HCT116 (cell line): Measurements from ENCODE around the gene OTUD3. TPM values are rescaled to one million over a fixed set of nuclear protein-coding genes. Genes with fewer than 3 reads are reported as not detected.

Source experiments
- ATAC-seq: fragments of 200-7000 bp; cut with Tn5 transposase; 2 replicates; pipeline ENCODE4 v1.9.1; 2020; ENCODE audit warnings: mild to moderate bottlenecking, moderate library complexity
- BruUV-seq: library from RNA; stranded (reverse); fragments of 400-500 nt; replicated peaks from 2 replicates; lab custom pipeline; 2021; lab: Mats Ljungman, UMichigan
- CTCF ChIA-PET: fragments of 300-600 bp; sonication (Branson Sonifier 250); formaldehyde crosslinking; loops from one replicate; lab custom pipeline; 2021; ENCODE audit warnings: antibody characterized with exemption; lab: Charles Lee
- POLR2A ChIA-PET: fragments of 300-600, 350-600 bp; sonication (Branson Sonifier 250); formaldehyde crosslinking; loops from one replicate; lab custom pipeline; 2021; ENCODE audit warnings: antibody characterized with exemption; lab: Charles Lee
- RAD21 ChIA-PET, 2 experiments: fragments of 300-600 bp; sonication (Branson Sonifier 250); formaldehyde crosslinking; loops; one replicate each; lab custom pipeline; 2023; ENCODE audit warnings: low total read pairs in 2 of 2; ENCODE audit not compliant: uncharacterized antibody in 2 of 2, unreplicated experiment in 2 of 2, low non-redundant PET in 1 of 2; lab: Charles Lee
- DNase-seq: peaks from one replicate; pipeline ENCODE4 v3.0.0-alpha.2; 2010; ENCODE audit warnings: low read depth, low spot score
- H2AFZ ChIP-seq: fragments of 200-600 bp; shearing (Covaris generic), sonication (generic); 2 replicates; pipeline ENCODE4 v1.6.1; 2017; ENCODE audit warnings: low read depth, mixed run types, mixed read lengths, antibody characterized with exemption, low read length; ENCODE audit not compliant: poor library complexity, severe bottlenecking
- H3K27ac ChIP-seq: 2 replicates; pipeline ENCODE4 v1.5.1; 2012; ENCODE audit warnings: low read depth, low read length
- H3K27me3 ChIP-seq: fragments of 200-600 bp; sonication (generic); 2 replicates; pipeline ENCODE4 v1.6.1; 2016; ENCODE audit warnings: mixed run types, low read length, mixed read lengths; ENCODE audit not compliant: insufficient read depth
- H3K36me3 ChIP-seq, 2 experiments: fragments of 200-500 bp in 1 of 2; fragments of 200-600 bp in 1 of 2; sonication (Bioruptor generic) in 1 of 2; sonication (generic) in 1 of 2; 2 replicates each; pipeline versions ENCODE4 v1.5.1 to v1.6.1; 2014 to 2016; ENCODE audit warnings: low read length in 2 of 2, inconsistent platforms in 1 of 2, mixed read lengths in 1 of 2, mixed run types in 1 of 2; ENCODE audit not compliant: insufficient read depth in 2 of 2, control insufficient read depth in 1 of 2
- H3K4me1 ChIP-seq, 2 experiments: fragments of 200-600 bp in 1 of 2; sonication (generic) in 1 of 2; 2 replicates each; pipeline versions ENCODE4 v1.5.1 to v1.6.1; 2012 to 2017; ENCODE audit warnings: low read length in 2 of 2, inconsistent platforms in 1 of 2, mild to moderate bottlenecking in 1 of 2, mixed read lengths in 1 of 2, mixed run types in 1 of 2, moderate library complexity in 1 of 2; ENCODE audit not compliant: insufficient read depth in 2 of 2, control insufficient read depth in 1 of 2
- H3K4me2 ChIP-seq: fragments of 200-600 bp; sonication (generic); 2 replicates; pipeline ENCODE4 v1.6.1; 2017; ENCODE audit warnings: mixed run types, low read length, mixed read lengths
- H3K4me3 ChIP-seq, 2 experiments: fragments of 200-600 bp in 1 of 2; sonication (generic) in 1 of 2; replicated peaks in 1 of 2; 2 replicates each; pipeline ENCODE4 v1.5.1; 2011 to 2016; ENCODE audit warnings: low read length in 2 of 2, control low read depth in 1 of 2, low read depth in 1 of 2, mild to moderate bottlenecking in 1 of 2, mixed read lengths in 1 of 2, mixed run types in 1 of 2
- H3K79me2 ChIP-seq: fragments of 200-600 bp; sonication (generic); 2 replicates; pipeline ENCODE4 v1.6.1; 2017; ENCODE audit warnings: mild to moderate bottlenecking, mixed run types, low read length, moderate library complexity, mixed read lengths; ENCODE audit not compliant: insufficient read depth
- H3K9ac ChIP-seq: fragments of 200-600 bp; sonication (generic); 2 replicates; pipeline ENCODE4 v1.6.1; 2016; ENCODE audit warnings: low read length, mixed read lengths
- H3K9me2 ChIP-seq: fragments of 200-600 bp; sonication (generic), shearing (Covaris generic); 2 replicates; pipeline ENCODE4 v1.6.1; 2017; ENCODE audit warnings: mixed run types, mild to moderate bottlenecking, moderate library complexity; ENCODE audit not compliant: insufficient read depth
- H3K9me3 ChIP-seq, 2 experiments: fragments of 200-500 bp in 1 of 2; fragments of 200-600 bp in 1 of 2; sonication (Bioruptor generic) in 1 of 2; sonication (generic) in 1 of 2; 2 replicates each; pipeline ENCODE4 v1.6.1; 2014 to 2017; ENCODE audit warnings: low read length in 2 of 2, mixed read lengths in 2 of 2, inconsistent platforms in 1 of 2, low read depth in 1 of 2, mild to moderate bottlenecking in 1 of 2, mixed run types in 1 of 2, moderate library complexity in 1 of 2; ENCODE audit not compliant: control insufficient read depth in 1 of 2, insufficient read depth in 1 of 2
- H4K20me1 ChIP-seq: fragments of 200-600 bp; sonication (generic), shearing (Covaris generic); 2 replicates; pipeline ENCODE4 v1.6.1; 2017; ENCODE audit warnings: mixed run types, mild to moderate bottlenecking, moderate library complexity; ENCODE audit not compliant: insufficient read depth
- CEBPB ChIP-seq: IDR thresholded peaks from 2 replicates; pipeline ENCODE4 v1.6.1; 2012; ENCODE audit warnings: low read depth
- EGR1 ChIP-seq: IDR thresholded peaks from 2 replicates; pipeline ENCODE4 v1.6.1; 2012; ENCODE audit warnings: low read depth
- EZH2 ChIP-seq: fragments of 200-600 bp; sonication (generic); IDR thresholded peaks from 2 replicates; pipeline ENCODE4 v1.6.1; 2017; ENCODE audit warnings: antibody characterized with exemption, mixed run types
- FOSL1 ChIP-seq: IDR thresholded peaks from 2 replicates; pipeline ENCODE4 v1.6.1; 2012; ENCODE audit warnings: low read depth
- JUND ChIP-seq: IDR thresholded peaks from 2 replicates; pipeline ENCODE4 v1.6.1; 2012
- MAX ChIP-seq: IDR thresholded peaks from 2 replicates; pipeline ENCODE4 v1.6.1; 2012
- POLR2A ChIP-seq: IDR thresholded peaks from 2 replicates; pipeline ENCODE4 v1.7.0; 2011; ENCODE audit warnings: borderline replicate concordance; ENCODE audit not compliant: insufficient read depth, insufficient read length; ENCODE audit errors: extremely low read depth
- SP1 ChIP-seq: IDR thresholded peaks from 2 replicates; pipeline ENCODE4 v1.6.1; 2012; ENCODE audit warnings: low read depth
- TCF7L2 ChIP-seq: IDR thresholded peaks from 2 replicates; pipeline ENCODE4 v1.7.0; 2011; ENCODE audit warnings: borderline replicate concordance, inconsistent platforms; ENCODE audit not compliant: insufficient read depth, insufficient read length; ENCODE audit errors: extremely low read depth
- YY1 ChIP-seq: IDR thresholded peaks from 2 replicates; pipeline ENCODE4 v1.6.1; 2011; ENCODE audit warnings: low read length, low read depth, moderate library complexity, mild to moderate bottlenecking; ENCODE audit not compliant: insufficient replicate concordance; ENCODE audit errors: extremely low read depth
- intact Hi-C: fragments of 100-400 bp; cut with micrococcal nuclease; formaldehyde crosslinking; loops from 2 replicates; pipeline ENCODE4 v1.10.0; 2022
- total RNA-seq: library from RNA; stranded (reverse); gene quantifications from one replicate; pipeline ENCODE4 v1.2.1, GENCODE V29; 2021; ENCODE audit not compliant: unreplicated experiment
- TF ChIP-seq, protein P1 (sequence below), 3 experiments: fragments of 200-600 bp in 1 of 3; sonication (generic) in 1 of 3; IDR thresholded peaks in 2 of 3; conservative IDR thresholded peaks in 1 of 3; 2 replicates each; pipeline ENCODE4 v1.5.1; 2012 to 2017; ENCODE audit warnings: low read depth in 2 of 3, low read length in 2 of 3, antibody characterized with exemption in 1 of 3, borderline replicate concordance in 1 of 3, control low read depth in 1 of 3, mild to moderate bottlenecking in 1 of 3, mixed read lengths in 1 of 3, mixed run types in 1 of 3, moderate library complexity in 1 of 3; ENCODE audit not compliant: insufficient read depth in 1 of 3
- TF ChIP-seq, protein P2 (sequence below): IDR thresholded peaks from 2 replicates; pipeline ENCODE4 v1.6.1; 2012; ENCODE audit warnings: low read depth

The OTUD3 gene
- total RNA-seq, 1 experiment from 2014 or later = 15.0 TPM

DNA sequence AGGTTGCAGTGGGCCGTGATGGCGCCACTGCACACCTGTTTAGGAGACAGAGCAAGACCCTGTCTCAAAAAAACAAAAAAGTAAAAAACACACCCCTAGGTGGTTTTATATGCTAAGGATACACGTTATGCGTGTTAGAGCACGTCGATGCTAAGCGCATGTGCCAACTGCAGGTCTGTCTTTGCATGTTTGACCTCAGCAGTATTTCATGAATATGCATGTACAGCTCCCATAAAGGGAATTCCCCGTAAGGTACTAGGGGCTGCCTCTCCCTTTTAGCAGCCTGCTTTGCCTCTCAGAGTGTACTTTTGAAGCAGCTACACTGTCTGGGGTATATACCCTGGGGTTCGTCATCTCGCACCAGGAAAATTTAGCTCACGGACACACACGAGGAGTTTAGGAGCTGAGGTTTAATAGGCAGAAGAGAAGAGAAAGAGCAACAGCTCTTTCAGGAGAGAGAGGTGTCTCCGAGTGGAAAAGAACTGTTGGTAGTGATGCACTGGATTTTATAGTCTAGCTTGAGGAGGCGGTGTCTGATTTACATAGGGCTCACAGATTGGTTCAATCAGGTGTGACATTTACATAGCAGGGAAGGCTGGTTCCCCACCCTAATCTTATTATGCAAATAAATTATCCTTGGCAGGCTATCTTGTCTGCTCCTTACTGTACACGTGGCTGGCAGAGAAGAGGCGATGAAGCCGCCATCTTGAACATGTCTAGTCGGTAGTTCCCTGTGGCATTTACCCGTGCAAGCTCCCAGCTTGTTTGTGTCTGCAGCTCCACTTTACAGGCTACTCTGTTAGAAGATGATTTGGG is 4.2 kb upstream of the OTUD3 start:
- no peak overlapping the region for H3K4me3 ChIP-seq
- H4K20me1 ChIP-seq = no peaks in the 10 kb centered on the region
- RAD21 ChIA-PET = no interaction called here
- DNase-seq (no peak), ATAC-seq (no peak)
- H3K4me2 ChIP-seq = no peak overlapping the region
- TF ChIP-seq, protein P1, sequence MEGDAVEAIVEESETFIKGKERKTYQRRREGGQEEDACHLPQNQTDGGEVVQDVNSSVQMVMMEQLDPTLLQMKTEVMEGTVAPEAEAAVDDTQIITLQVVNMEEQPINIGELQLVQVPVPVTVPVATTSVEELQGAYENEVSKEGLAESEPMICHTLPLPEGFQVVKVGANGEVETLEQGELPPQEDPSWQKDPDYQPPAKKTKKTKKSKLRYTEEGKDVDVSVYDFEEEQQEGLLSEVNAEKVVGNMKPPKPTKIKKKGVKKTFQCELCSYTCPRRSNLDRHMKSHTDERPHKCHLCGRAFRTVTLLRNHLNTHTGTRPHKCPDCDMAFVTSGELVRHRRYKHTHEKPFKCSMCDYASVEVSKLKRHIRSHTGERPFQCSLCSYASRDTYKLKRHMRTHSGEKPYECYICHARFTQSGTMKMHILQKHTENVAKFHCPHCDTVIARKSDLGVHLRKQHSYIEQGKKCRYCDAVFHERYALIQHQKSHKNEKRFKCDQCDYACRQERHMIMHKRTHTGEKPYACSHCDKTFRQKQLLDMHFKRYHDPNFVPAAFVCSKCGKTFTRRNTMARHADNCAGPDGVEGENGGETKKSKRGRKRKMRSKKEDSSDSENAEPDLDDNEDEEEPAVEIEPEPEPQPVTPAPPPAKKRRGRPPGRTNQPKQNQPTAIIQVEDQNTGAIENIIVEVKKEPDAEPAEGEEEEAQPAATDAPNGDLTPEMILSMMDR (IDR thresholded peaks at IDR 0.05 in 2 of 3, conservative IDR thresholded peaks at IDR 0.05 in 1 of 3; ENCODE audit: borderline replicate concordance in 1 of 3, insufficient read depth in 1 of 3, low read depth in 2 of 3, low read length in 2 of 3) = no peak
- TF ChIP-seq JUND = no peak
- no peak for TF ChIP-seq EZH2
- TF ChIP-seq CEBPB = no peak
- TF ChIP-seq POLR2A = no peak
- no peak for TF ChIP-seq EGR1
- no peak for TF ChIP-seq YY1
- TF ChIP-seq FOSL1 = no peak
- TF ChIP-seq SP1 = no peak
- TF ChIP-seq TCF7L2 = no peak
- no peak for TF ChIP-seq MAX
- TF ChIP-seq, protein P2, sequence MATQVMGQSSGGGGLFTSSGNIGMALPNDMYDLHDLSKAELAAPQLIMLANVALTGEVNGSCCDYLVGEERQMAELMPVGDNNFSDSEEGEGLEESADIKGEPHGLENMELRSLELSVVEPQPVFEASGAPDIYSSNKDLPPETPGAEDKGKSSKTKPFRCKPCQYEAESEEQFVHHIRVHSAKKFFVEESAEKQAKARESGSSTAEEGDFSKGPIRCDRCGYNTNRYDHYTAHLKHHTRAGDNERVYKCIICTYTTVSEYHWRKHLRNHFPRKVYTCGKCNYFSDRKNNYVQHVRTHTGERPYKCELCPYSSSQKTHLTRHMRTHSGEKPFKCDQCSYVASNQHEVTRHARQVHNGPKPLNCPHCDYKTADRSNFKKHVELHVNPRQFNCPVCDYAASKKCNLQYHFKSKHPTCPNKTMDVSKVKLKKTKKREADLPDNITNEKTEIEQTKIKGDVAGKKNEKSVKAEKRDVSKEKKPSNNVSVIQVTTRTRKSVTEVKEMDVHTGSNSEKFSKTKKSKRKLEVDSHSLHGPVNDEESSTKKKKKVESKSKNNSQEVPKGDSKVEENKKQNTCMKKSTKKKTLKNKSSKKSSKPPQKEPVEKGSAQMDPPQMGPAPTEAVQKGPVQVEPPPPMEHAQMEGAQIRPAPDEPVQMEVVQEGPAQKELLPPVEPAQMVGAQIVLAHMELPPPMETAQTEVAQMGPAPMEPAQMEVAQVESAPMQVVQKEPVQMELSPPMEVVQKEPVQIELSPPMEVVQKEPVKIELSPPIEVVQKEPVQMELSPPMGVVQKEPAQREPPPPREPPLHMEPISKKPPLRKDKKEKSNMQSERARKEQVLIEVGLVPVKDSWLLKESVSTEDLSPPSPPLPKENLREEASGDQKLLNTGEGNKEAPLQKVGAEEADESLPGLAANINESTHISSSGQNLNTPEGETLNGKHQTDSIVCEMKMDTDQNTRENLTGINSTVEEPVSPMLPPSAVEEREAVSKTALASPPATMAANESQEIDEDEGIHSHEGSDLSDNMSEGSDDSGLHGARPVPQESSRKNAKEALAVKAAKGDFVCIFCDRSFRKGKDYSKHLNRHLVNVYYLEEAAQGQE = no peak
- peaks cover 7% of the 10 kb centered on the region for H3K79me2 ChIP-seq
- H3K36me3 ChIP-seq = no peaks in the 10 kb centered on the region
- H3K9me2 ChIP-seq = no peaks in the 10 kb centered on the region
- intact Hi-C loops = no loop called here
- BruUV-seq = no TSS peak
- H3K4me1 ChIP-seq = peaks cover 0 to 6% of the 10 kb centered on the region in 2 experiments; a peak in 3 of 4 replicates
- H3K27me3 ChIP-seq = no peaks in the 10 kb centered on the region
- CTCF ChIA-PET = interaction anchor here (0.5 to 0.8 kb wide), 2 partner anchors 162 to 1475 kb away, joined by 3 read pairs; no protein-coding TSS in a partner anchor
- no peaks in the 10 kb centered on the region for H3K9me3 ChIP-seq
- H3K27ac ChIP-seq = no peak overlapping the region
- H2AFZ ChIP-seq = no peak overlapping the region
- no peak overlapping the region for H3K9ac ChIP-seq
- POLR2A ChIA-PET = no interaction called here
